ENCODE results near the gene NANOS1. TPM values are rescaled to one million over a fixed set of nuclear protein-coding genes. Genes with fewer than 3 reads are reported as not detected.

The NANOS1 gene
- total and polyA plus RNA-seq, 2 experiments from 2014 or later, result 1.0 to 2.5 TPM

GRCh38 chr10:119078422-119079179 is 49.1 kb downstream of the NANOS1 start:
- Histone ChIP-seq H3K36me3 (no peaks in the 10 kb centered on the region), H3K9me3 (ENCODE audit: low read depth) (no peaks in the 10 kb centered on the region), H3K27ac (peak overlapping the region; percentile 98), H3K27me3 (no peaks in the 10 kb centered on the region), H3K4me3 (peak overlapping the region; percentile 85), H3K4me1 (ENCODE audit: low read depth) (peaks cover 20% of the 10 kb centered on the region)
- no peak for TF ChIP-seq CTCF (IDR thresholded peaks at IDR 0.05; ENCODE audit: low read depth, low read length)
- DNase-seq (ENCODE audit: low read depth in 1 of 2, low spot score in 1 of 2), result no peak

- Histone ChIP-seq H3K4me1 (ENCODE audit: low read depth) (peaks cover 20% of the 10 kb centered on the region), H3K27me3 (no peaks in the 10 kb centered on the region), H3K9me3 (ENCODE audit: low read depth) (no peaks in the 10 kb centered on the region), H3K27ac (peak overlapping the region; percentile 98), H3K36me3 (no peaks in the 10 kb centered on the region), H3K4me3 (peak overlapping the region; percentile 85)
- peak; percentile 86 for DNase-seq (ENCODE audit: low read depth in 1 of 2, low spot score in 1 of 2)
- no peak for TF ChIP-seq CTCF (IDR thresholded peaks at IDR 0.05; ENCODE audit: low read depth, low read length)
These were observed 50.3 kb downstream of the NANOS1 start for GRCh38 chr10:119079599-119080520.

GRCh38 chr10:119080521-119081259 is 51.2 kb downstream of the NANOS1 start, which contains the start of gene EIF3A:
Gene EIF3A, minus strand, starts transcription at chr10:119080817. Its CDS starts 141 bp downstream, at chr10:119080676.
- no peaks in the 10 kb centered on the region for H3K36me3 ChIP-seq
- TF ChIP-seq CTCF (IDR thresholded peaks at IDR 0.05; ENCODE audit: low read depth, low read length), result no peak
- H3K4me1 ChIP-seq (ENCODE audit: low read depth), result peaks cover 20% of the 10 kb centered on the region
- peak within 1 kb of the TSS; percentile 98 for H3K27ac ChIP-seq
- H3K9me3 ChIP-seq (ENCODE audit: low read depth), result no peaks in the 10 kb centered on the region
- DNase-seq (ENCODE audit: low read depth in 1 of 2, low spot score in 1 of 2), result peak; percentile 94 to 95
- H3K27me3 ChIP-seq, result no peaks in the 10 kb centered on the region
- peak within 1 kb of the TSS; percentile 85 for H3K4me3 ChIP-seq

Other genes starting within 250 kb of the NANOS1 start
- 64.2 and 140 TPM in 2 replicates for gene EIF3A, start 51.1 kb downstream of the NANOS1 start, total RNA-seq
- 56.7 and 73.9 TPM in 2 replicates for gene EIF3A, start 51.1 kb downstream of the NANOS1 start, polyA plus RNA-seq
- gene DENND10, start 74.4 kb downstream of the NANOS1 start, total RNA-seq, result 41.9 and 52.3 TPM in 2 replicates
- gene DENND10, start 74.4 kb downstream of the NANOS1 start, polyA plus RNA-seq, result 73.3 and 77.4 TPM in 2 replicates
- 21.4 and 25.9 TPM in 2 replicates for gene SFXN4, start 136.0 kb downstream of the NANOS1 start, total RNA-seq
- 51.5 and 53.2 TPM in 2 replicates for gene SFXN4, start 136.0 kb downstream of the NANOS1 start, polyA plus RNA-seq
- 116 and 204 TPM in 2 replicates for gene PRDX3, start 149.1 kb downstream of the NANOS1 start, total RNA-seq
- gene PRDX3, start 149.1 kb downstream of the NANOS1 start, polyA plus RNA-seq, result 360 and 413 TPM in 2 replicates
- gene GRK5, start 177.9 kb downstream of the NANOS1 start, total RNA-seq, result 9.2 and 18.3 TPM in 2 replicates
- 3.5 and 10.1 TPM in 2 replicates for gene GRK5, start 177.9 kb downstream of the NANOS1 start, polyA plus RNA-seq

Data from cardiac muscle cell (in vitro differentiated cells and primary cell).